Thyroid gland (tissue), 4 donors: ENCODE results near the gene GORASP2.

ENCODE experiments used
- POLR2A ChIP-seq, 2 donors: fragments of 450-650 bp; IDR thresholded peaks; one replicate each; pipeline ENCODE4 v1.6.1; 2017; ENCODE audit warnings: antibody characterized with exemption in 2 of 2, mild to moderate bottlenecking in 2 of 2, moderate library complexity in 1 of 2
- TF ChIP-seq, protein P1 (sequence below), 6 experiments: fragments of 200-600 bp in 3 of 6; fragments of 450-650 bp in 3 of 6; sonication (generic) in 3 of 6; IDR thresholded peaks; one replicate each; pipeline ENCODE4 v1.5.1; 2016 to 2019; ENCODE audit warnings: antibody characterized with exemption in 6 of 6, mild to moderate bottlenecking in 2 of 6, inconsistent platforms in 1 of 6, moderate library complexity in 1 of 6

DNA sequence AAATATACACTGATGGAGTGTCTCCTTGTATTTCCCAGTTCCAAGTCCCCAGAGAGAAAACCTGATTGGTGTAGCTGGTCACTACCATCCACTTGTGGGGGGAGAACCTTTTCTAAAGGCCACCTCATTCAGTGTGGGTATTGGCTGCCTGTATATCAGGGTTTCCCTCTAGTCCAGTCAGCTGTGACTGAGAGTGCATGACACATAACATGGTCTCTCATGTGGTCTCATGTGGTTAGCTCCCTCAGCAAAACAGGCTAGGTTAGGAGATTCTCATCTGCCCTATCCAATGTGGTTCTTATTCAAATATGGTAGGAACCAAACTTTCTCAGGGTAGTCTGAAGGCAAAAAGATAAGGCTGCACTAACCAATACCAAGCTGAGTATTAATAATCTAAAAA is 4.1 kb upstream of the GORASP2 start:
- no peak for TF ChIP-seq POLR2A (IDR thresholded peaks at IDR 0.05)
- TF ChIP-seq, protein P1, sequence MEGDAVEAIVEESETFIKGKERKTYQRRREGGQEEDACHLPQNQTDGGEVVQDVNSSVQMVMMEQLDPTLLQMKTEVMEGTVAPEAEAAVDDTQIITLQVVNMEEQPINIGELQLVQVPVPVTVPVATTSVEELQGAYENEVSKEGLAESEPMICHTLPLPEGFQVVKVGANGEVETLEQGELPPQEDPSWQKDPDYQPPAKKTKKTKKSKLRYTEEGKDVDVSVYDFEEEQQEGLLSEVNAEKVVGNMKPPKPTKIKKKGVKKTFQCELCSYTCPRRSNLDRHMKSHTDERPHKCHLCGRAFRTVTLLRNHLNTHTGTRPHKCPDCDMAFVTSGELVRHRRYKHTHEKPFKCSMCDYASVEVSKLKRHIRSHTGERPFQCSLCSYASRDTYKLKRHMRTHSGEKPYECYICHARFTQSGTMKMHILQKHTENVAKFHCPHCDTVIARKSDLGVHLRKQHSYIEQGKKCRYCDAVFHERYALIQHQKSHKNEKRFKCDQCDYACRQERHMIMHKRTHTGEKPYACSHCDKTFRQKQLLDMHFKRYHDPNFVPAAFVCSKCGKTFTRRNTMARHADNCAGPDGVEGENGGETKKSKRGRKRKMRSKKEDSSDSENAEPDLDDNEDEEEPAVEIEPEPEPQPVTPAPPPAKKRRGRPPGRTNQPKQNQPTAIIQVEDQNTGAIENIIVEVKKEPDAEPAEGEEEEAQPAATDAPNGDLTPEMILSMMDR (IDR thresholded peaks at IDR 0.05) = no peak
